Large intestine (tissue), 3 donors: ENCODE measurements around the gene DDX41. TPM values are rescaled to one million over a fixed set of nuclear protein-coding genes. Genes with fewer than 3 reads are reported as not detected.
A peak's percentile ranks its signal among the peaks of the same experiment; 100 is the strongest.

Experiments
- DNase-seq, 2 donors: peaks; one replicate each; pipeline versions ENCODE4 v3.0.0 to v3.0.0-alpha.2; 2013
- H3K27ac ChIP-seq: one replicate; pipeline ENCODE4 v1.5.1; 2013; ENCODE audit warnings: low read length
- H3K27me3 ChIP-seq: 2 replicates; pipeline ENCODE4 v1.6.1; 2013; ENCODE audit warnings: low read length; ENCODE audit not compliant: control insufficient read depth, insufficient read depth
- H3K36me3 ChIP-seq: 2 replicates; pipeline ENCODE4 v1.6.1; 2013; ENCODE audit warnings: low read length; ENCODE audit not compliant: control insufficient read depth, insufficient read depth
- H3K4me1 ChIP-seq: one replicate; pipeline ENCODE4 v1.6.1; 2013; ENCODE audit warnings: low read length; ENCODE audit not compliant: control insufficient read depth, insufficient read depth
- H3K4me3 ChIP-seq: one replicate; pipeline ENCODE4 v1.5.1; 2013; ENCODE audit warnings: low read length
- H3K9me3 ChIP-seq: one replicate; pipeline ENCODE4 v1.6.1; 2013; ENCODE audit warnings: mild to moderate bottlenecking, low read depth, low read length, moderate library complexity; ENCODE audit not compliant: control insufficient read depth
- WGBS: methylation state at CpG from one replicate; pipeline ENCODE4 v1.1.5; 2013; ENCODE audit warnings: low lambda C conversion rate; ENCODE audit not compliant: insufficient coverage; 5-methylcytosine and 5-hydroxymethylcytosine counted together
- polyA plus RNA-seq: library from polyadenylated mRNA; unstranded; fragments of 120-200 nt; gene quantifications from one replicate; pipeline ENCODE4 v1.2.1, GENCODE V29; 2013

The DDX41 gene
- polyA plus RNA-seq, 1 donor, result 94.2 TPM

DNA sequence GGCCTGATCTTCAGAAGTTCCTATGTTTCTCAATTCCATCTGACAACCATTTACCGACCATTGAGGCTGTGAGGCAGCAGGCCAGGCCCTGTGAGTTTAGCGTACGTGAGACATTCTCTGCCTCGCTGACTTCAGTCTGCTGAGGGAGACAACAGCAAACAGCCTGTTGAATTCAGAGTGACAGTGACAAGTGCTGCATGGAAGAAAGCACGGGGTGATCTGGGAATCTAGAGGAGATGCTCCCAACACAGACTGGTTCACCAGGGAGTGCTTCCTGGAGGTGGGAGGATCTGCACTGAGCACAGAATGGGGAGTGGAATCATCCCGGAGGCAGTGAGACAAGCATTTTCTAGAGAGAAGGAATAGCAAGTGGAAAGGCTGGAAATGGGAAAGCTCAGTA lies 10.0 kb upstream of the DDX41 start:
- Histone ChIP-seq H3K4me3 (no peak overlapping the region), H3K27me3 (no peaks in the 10 kb centered on the region), H3K36me3 (peaks cover 84% of the 10 kb centered on the region), H3K27ac (no peak overlapping the region), H3K9me3 (no peaks in the 10 kb centered on the region), H3K4me1 (no peaks in the 10 kb centered on the region)
- WGBS, result no CpG with 5 or more reads among the region's 6 CpGs
- DNase-seq, result no peak

GRCh38 chr5:177526191-177526590 lies 9.4 kb upstream of the DDX41 start:
- DNase-seq, result no peak
- WGBS, result no CpG with 5 or more reads among the region's 4 CpGs
- Histone ChIP-seq H3K4me1 (no peaks in the 10 kb centered on the region), H3K4me3 (no peak overlapping the region), H3K27me3 (no peaks in the 10 kb centered on the region), H3K9me3 (no peaks in the 10 kb centered on the region), H3K27ac (no peak overlapping the region), H3K36me3 (peaks cover 87% of the 10 kb centered on the region)

- H3K36me3 ChIP-seq, result peaks cover 88% of the 10 kb centered on the region
- H3K9me3 ChIP-seq, result no peaks in the 10 kb centered on the region
- DNase-seq, result no peak
- no peak overlapping the region for H3K4me3 ChIP-seq
- no CpG with 5 or more reads among the region's 10 CpGs for WGBS
- H3K4me1 ChIP-seq, result no peaks in the 10 kb centered on the region
- H3K27me3 ChIP-seq, result no peaks in the 10 kb centered on the region
- H3K27ac ChIP-seq, result no peak overlapping the region
Observed at GRCh38 chr5:177524941-177525655, 8.3 kb upstream of the DDX41 start.

GRCh38 chr5:177524539-177524900 lies 7.8 kb upstream of the DDX41 start:
- no CpG with 5 or more reads among the region's 12 CpGs for WGBS
- H3K27ac ChIP-seq, result no peak overlapping the region
- no peaks in the 10 kb centered on the region for H3K9me3 ChIP-seq
- no peaks in the 10 kb centered on the region for H3K27me3 ChIP-seq
- no peak for DNase-seq
- H3K36me3 ChIP-seq, result peaks cover 89% of the 10 kb centered on the region
- no peak overlapping the region for H3K4me3 ChIP-seq
- H3K4me1 ChIP-seq, result no peaks in the 10 kb centered on the region

- no peak overlapping the region for H3K4me3 ChIP-seq
- no peak for DNase-seq
Observed at GRCh38 chr5:177523711-177524538, 7.2 kb upstream of the DDX41 start.

GRCh38 chr5:177520916-177521513 lies 4.3 kb upstream of the DDX41 start:
- Histone ChIP-seq H3K27me3 (no peaks in the 10 kb centered on the region), H3K27ac (no peak overlapping the region), H3K9me3 (no peaks in the 10 kb centered on the region), H3K4me3 (no peak overlapping the region), H3K36me3 (peaks cover 61% of the 10 kb centered on the region), H3K4me1 (peaks cover 8% of the 10 kb centered on the region)
- no CpG with 5 or more reads among the region's 2 CpGs for WGBS
- DNase-seq, result no peak

More at GRCh38 chr5:177523711-177524538, 7.2 kb upstream of the DDX41 start:
- WGBS, result no CpG with 5 or more reads among the region's 19 CpGs
- H3K27ac ChIP-seq, result no peak overlapping the region
- peaks cover 5% of the 10 kb centered on the region for H3K4me1 ChIP-seq
- H3K27me3 ChIP-seq, result no peaks in the 10 kb centered on the region
- peaks cover 89% of the 10 kb centered on the region for H3K36me3 ChIP-seq
- H3K9me3 ChIP-seq, result no peaks in the 10 kb centered on the region

- Histone ChIP-seq H3K9me3 (no peaks in the 10 kb centered on the region), H3K27me3 (no peaks in the 10 kb centered on the region), H3K36me3 (peaks cover 59% of the 10 kb centered on the region), H3K27ac (no peak overlapping the region), H3K4me3 (no peak overlapping the region), H3K4me1 (peaks cover 15% of the 10 kb centered on the region)
- DNase-seq, result no peak
- no CpG with 5 or more reads among the region's 3 CpGs for WGBS
Observed at GRCh38 chr5:177520271-177520670, 3.5 kb upstream of the DDX41 start.

DNA sequence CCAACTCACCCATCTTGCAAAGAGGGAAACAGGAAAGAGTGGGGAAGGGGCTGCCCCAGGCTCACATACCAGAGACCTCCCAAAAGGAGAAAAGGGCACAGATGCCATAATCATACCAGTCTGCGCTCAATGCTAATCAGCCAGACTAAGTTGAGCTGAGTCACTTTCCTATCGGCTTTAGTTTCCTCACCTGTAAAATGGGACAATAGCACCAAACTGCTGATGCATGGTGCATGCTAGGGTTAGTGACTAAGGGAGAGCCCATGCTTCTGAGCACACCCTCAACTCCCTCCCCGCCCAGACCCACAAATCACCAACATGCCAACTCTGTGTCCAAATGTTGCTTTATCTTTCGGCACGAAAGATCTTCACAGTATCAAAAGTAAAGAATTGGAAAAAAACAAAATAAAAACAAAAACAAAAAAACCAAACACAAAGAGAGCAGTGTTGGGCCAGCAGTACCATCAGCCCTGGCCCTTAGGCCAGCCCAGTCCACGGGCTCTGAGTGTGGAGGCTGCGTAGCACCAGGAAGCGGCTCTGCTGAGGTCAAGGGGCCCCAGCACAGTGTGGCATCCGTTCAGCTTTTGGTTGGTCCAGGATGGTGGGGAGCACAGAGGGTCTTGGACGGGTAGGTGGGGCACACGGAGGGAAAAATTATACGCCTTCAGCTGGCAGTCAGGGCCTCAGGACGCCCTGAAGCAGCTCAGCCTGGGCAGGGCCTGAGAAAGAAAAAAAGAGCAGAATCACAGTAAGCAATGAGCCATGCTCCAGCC lies 2.9 kb upstream of the DDX41 start:
- H3K27ac ChIP-seq, result no peak overlapping the region
- H3K9me3 ChIP-seq, result no peaks in the 10 kb centered on the region
- peaks cover 59% of the 10 kb centered on the region for H3K36me3 ChIP-seq
- DNase-seq, result no peak
- 85% methylated on average over 2 of the region's 13 CpGs for WGBS
- H3K4me3 ChIP-seq, result no peak overlapping the region
- no peaks in the 10 kb centered on the region for H3K27me3 ChIP-seq
- H3K4me1 ChIP-seq, result peaks cover 15% of the 10 kb centered on the region

DNA sequence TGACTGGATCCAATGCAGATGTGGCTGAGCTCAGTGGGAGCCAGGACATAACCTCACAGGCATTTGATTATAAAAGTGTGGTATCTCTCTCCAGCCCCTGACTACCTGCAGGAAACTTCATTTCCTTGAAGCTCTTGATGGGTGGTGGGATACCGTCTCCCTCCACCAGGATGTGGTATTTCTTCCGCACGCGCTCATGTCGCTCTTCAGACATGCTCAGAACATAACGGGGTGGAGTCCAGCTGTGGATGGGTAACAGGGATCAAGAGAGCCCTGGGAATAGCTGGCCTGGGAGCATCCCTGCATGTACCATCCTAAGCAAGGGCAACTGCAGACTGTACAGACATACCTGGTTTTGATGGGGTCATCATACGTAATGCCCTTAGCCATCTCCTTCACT lies 1.2 kb downstream of the DDX41 start:
- Histone ChIP-seq H3K4me1 (peaks cover 15% of the 10 kb centered on the region), H3K9me3 (no peaks in the 10 kb centered on the region), H3K4me3 (peak overlapping the region; percentile 93), H3K36me3 (peaks cover 66% of the 10 kb centered on the region), H3K27me3 (no peaks in the 10 kb centered on the region), H3K27ac (no peak overlapping the region)
- WGBS, result no CpG with 5 or more reads among the region's 7 CpGs
- DNase-seq, result no peak

GRCh38 chr5:177514541-177514940 lies 2.2 kb downstream of the DDX41 start:
- H3K27me3 ChIP-seq, result no peaks in the 10 kb centered on the region
- no peak overlapping the region for H3K27ac ChIP-seq
- peaks cover 58% of the 10 kb centered on the region for H3K36me3 ChIP-seq
- no peaks in the 10 kb centered on the region for H3K9me3 ChIP-seq
- no peak for DNase-seq
- peaks cover 15% of the 10 kb centered on the region for H3K4me1 ChIP-seq
- no peak overlapping the region for H3K4me3 ChIP-seq
- WGBS, result no CpG with 5 or more reads among the region's 11 CpGs
